ENCODE data around the gene KMT5B.

GRCh38 chr11:68189082-68189481, 24.0 kb downstream of the KMT5B start:
- TF ChIP-seq EGR1 (IDR thresholded peaks at IDR 0.05; ENCODE audit: borderline replicate concordance in 1 of 2, low read depth in 2 of 2, low read length in 2 of 2), result no peak
- TF ChIP-seq CTCF (IDR thresholded peaks at IDR 0.05 in 2 of 3, conservative IDR thresholded peaks at IDR 0.05 in 1 of 3; ENCODE audit: control insufficient read depth in 2 of 3, extremely low read depth in 1 of 3, insufficient read depth in 1 of 3, low read depth in 3 of 3, low read length in 3 of 3), result no peak
- no peak for TF ChIP-seq MTA2 (IDR thresholded peaks at IDR 0.05; ENCODE audit: low read depth)
- TF ChIP-seq POLR2AphosphoS5 (IDR thresholded peaks at IDR 0.05; ENCODE audit: low read length), result no peak
